Sigmoid colon (tissue), 7 donors: ENCODE data around the gene DIP2B. TPM values are rescaled to one million over a fixed set of nuclear protein-coding genes. Genes with fewer than 3 reads are reported as not detected.
A peak's percentile ranks its signal among the peaks of the same experiment; 100 is the strongest.
"Not testable (repeated sequence)": the region's sequence is repeated elsewhere in the genome, so short reads cannot be mapped to it uniquely, and the experiment has no call there.

ENCODE experiments used
- DNase-seq: peaks from one replicate; pipeline ENCODE4 v3.0.0-alpha.2; 2019
- H3K27ac ChIP-seq, 4 donors: fragments of 200-600 bp; sonication (generic); one replicate each; pipeline ENCODE4 v1.5.1; 2016 to 2019; ENCODE audit warnings: mild to moderate bottlenecking in 1 of 4
- H3K27me3 ChIP-seq, 3 donors: fragments of 200-600 bp; sonication (generic); one replicate each; pipeline ENCODE4 v1.5.1; 2019; ENCODE audit warnings: mild to moderate bottlenecking in 1 of 3
- H3K36me3 ChIP-seq, 4 donors: fragments of 200-600 bp; sonication (generic); one replicate each; pipeline ENCODE4 v1.5.1; 2016 to 2019
- H3K4me1 ChIP-seq, 4 donors: fragments of 200-600 bp; sonication (generic); one replicate each; pipeline ENCODE4 v1.5.1; 2017 to 2019
- H3K4me3 ChIP-seq, 4 donors: fragments of 200-600 bp; sonication (generic); one replicate each; pipeline ENCODE4 v1.5.1; 2017 to 2019; ENCODE audit warnings: mild to moderate bottlenecking in 2 of 4, moderate library complexity in 1 of 4
- H3K9me3 ChIP-seq, 4 donors: fragments of 200-600 bp in 3 of 4; sonication (generic) in 3 of 4; one replicate each; pipeline versions ENCODE4 v1.5.1 to v1.6.1; 2013 to 2019
- CTCF ChIP-seq, 4 experiments: fragments of 450-650 bp in 3 of 4; fragments of 200-600 bp in 1 of 4; IDR thresholded peaks; one replicate each; pipeline ENCODE4 v1.5.1; 2016 to 2019; ENCODE audit warnings: antibody characterized with exemption in 4 of 4, mild to moderate bottlenecking in 3 of 4, moderate library complexity in 2 of 4
- EP300 ChIP-seq, 4 donors: sonication (generic); formaldehyde crosslinking; IDR thresholded peaks; one replicate each; pipeline ENCODE4 v1.6.1; 2017; ENCODE audit warnings: antibody characterized with exemption in 4 of 4
- POLR2A ChIP-seq, 2 donors: fragments of 450-650 bp; IDR thresholded peaks; one replicate each; pipeline ENCODE4 v1.6.1; 2016; ENCODE audit warnings: antibody characterized with exemption in 2 of 2, mild to moderate bottlenecking in 2 of 2, moderate library complexity in 2 of 2
- POLR2AphosphoS5 ChIP-seq, 4 donors: sonication (generic); formaldehyde crosslinking; IDR thresholded peaks; one replicate each; pipeline ENCODE4 v1.6.1; 2017; ENCODE audit warnings: antibody characterized with exemption in 4 of 4
- WGBS, 2 donors: extraction: QIAGEN DNeasy Blood & Tissue Kit; methylation state at CpG; one replicate each; pipeline ENCODE4 v1.1.7; 2013; 5-methylcytosine and 5-hydroxymethylcytosine counted together
- intact Hi-C: fragments of 100-400 bp; cut with DNase I; formaldehyde crosslinking; loops from one replicate; pipeline ENCODE4 v1.15.1; 2023
- polyA plus RNA-seq, 3 donors: library from polyadenylated mRNA; stranded (reverse); fragments of 200-250 nt; gene quantifications; one replicate each; pipeline ENCODE4 v1.2.3, GENCODE V29; 2013
- total RNA-seq, 4 donors: library from RNA; depleted of rRNA; stranded (reverse); fragments of >200 nt; gene quantifications; one replicate each; pipeline ENCODE4 v1.1.0, GENCODE V29; 2016
- donor health status: healthy with polysubstance abuse.
- donor health status: Bipolar disorder and iron deficiency.
- donor health status: healthy.

DIP2B gene
- total and polyA plus RNA-seq, 7 donors, result 7.2 to 28.0 (median 16.4) TPM

GRCh38 chr12:50763639-50764285 is 259.0 kb downstream of the DIP2B start, which contains the start of gene ATF1:
TSS of gene ATF1 (plus strand) at chr12:50764101. CDS start at chr12:50780146, 16,045 bp downstream.
- 0% methylated on average over 51 of the region's 51 CpGs for WGBS, 2 donors
- no peaks in the 10 kb centered on the region for H3K36me3 ChIP-seq
- DNase-seq, result peak; percentile 96
- H3K9me3 ChIP-seq, result no peaks in the 10 kb centered on the region
- peak within 1 kb of the TSS; percentile 95 to 99 (median 99) for H3K4me3 ChIP-seq
- H3K4me1 ChIP-seq, result peaks cover 0 to 38% (median 33%) of the 10 kb centered on the region in 4 donors
- H3K27ac ChIP-seq, result peak within 1 kb of the TSS; percentile 96 to 100 (median 99)
- TF ChIP-seq CTCF (IDR thresholded peaks at IDR 0.05) (no peak), POLR2AphosphoS5 (IDR thresholded peaks at IDR 0.05) (peak; percentile 94 to 98 (median 96)), POLR2A (IDR thresholded peaks at IDR 0.05) (peak; percentile 68 to 71)
- intact Hi-C loops, result loop anchor here (2.0 kb wide), 2 partner anchors 159 to 221 kb away; no protein-coding TSS in a partner anchor
- no peaks in the 10 kb centered on the region for H3K27me3 ChIP-seq

- 1% methylated on average over 91 of the region's 91 CpGs for WGBS, 2 donors
- no peaks in the 10 kb centered on the region for H3K36me3 ChIP-seq
- intact Hi-C loops, result loop anchor here (2.0 to 5.0 kb wide), 3 partner anchors 58 to 283 kb away; partner anchors contain the start of gene LETMD1
- peaks cover 0 to 38% (median 33%) of the 10 kb centered on the region in 4 donors for H3K4me1 ChIP-seq
- no peaks in the 10 kb centered on the region for H3K27me3 ChIP-seq
- H3K9me3 ChIP-seq, result no peaks in the 10 kb centered on the region
- peak overlapping the region; percentile 96 to 100 (median 99) for H3K27ac ChIP-seq
- TF ChIP-seq POLR2A (IDR thresholded peaks at IDR 0.05) (no peak), CTCF (IDR thresholded peaks at IDR 0.05) (no peak), POLR2AphosphoS5 (IDR thresholded peaks at IDR 0.05) (peak in 2 of 4 donors; percentile 42 to 66), EP300 (IDR thresholded peaks at IDR 0.05) (no peak)
- H3K4me3 ChIP-seq, result peak overlapping the region; percentile 95 to 99 (median 99)
- peak; percentile 74 for DNase-seq
Observed at GRCh38 chr12:50764286-50765094, 259.7 kb downstream of the DIP2B start.

GRCh38 chr12:50765095-50765911 is 260.5 kb downstream of the DIP2B start:
- Histone ChIP-seq H3K4me1 (peaks cover 0 to 38% (median 33%) of the 10 kb centered on the region in 4 donors), H3K4me3 (peak overlapping the region; percentile 95 to 99 (median 99)), H3K27me3 (no peaks in the 10 kb centered on the region), H3K9me3 (no peaks in the 10 kb centered on the region), H3K27ac (peak overlapping the region; percentile 96 to 100 (median 99)), H3K36me3 (no peaks in the 10 kb centered on the region)
- intact Hi-C loops, result loop anchor here (2.0 to 5.0 kb wide), 3 partner anchors 57 to 282 kb away; partner anchors contain the start of gene LETMD1
- TF ChIP-seq EP300 (IDR thresholded peaks at IDR 0.05), result no peak
- TF ChIP-seq CTCF (IDR thresholded peaks at IDR 0.05), result peak; percentile 45 to 71 (median 66)
- no peak for DNase-seq
- 14 to 15% methylated on average over 13 of the region's 13 CpGs for WGBS, 2 donors

- Histone ChIP-seq H3K9me3 (no peaks in the 10 kb centered on the region), H3K27ac (no peak overlapping the region), H3K4me1 (peaks cover 0 to 27% (median 18%) of the 10 kb centered on the region in 4 donors), H3K36me3 (peaks cover 0 to 5% (median 0%) of the 10 kb centered on the region in 4 donors), H3K4me3 (no peak overlapping the region), H3K27me3 (no peaks in the 10 kb centered on the region)
- intact Hi-C loops, result loop anchor here (5.0 kb wide), 2 partner anchors 54 to 279 kb away; partner anchors contain the start of gene LETMD1
- no peak for DNase-seq
- TF ChIP-seq POLR2A (IDR thresholded peaks at IDR 0.05) (no peak), CTCF (IDR thresholded peaks at IDR 0.05) (no peak), EP300 (IDR thresholded peaks at IDR 0.05) (no peak), POLR2AphosphoS5 (IDR thresholded peaks at IDR 0.05) (no peak)
- WGBS, 2 donors, result 31 to 72% methylated on average over 3 of the region's 3 CpGs
Observed at GRCh38 chr12:50768391-50768790, 263.6 kb downstream of the DIP2B start.

- intact Hi-C loops, result loop anchor here (5.0 kb wide), 2 partner anchors 53 to 278 kb away; partner anchors contain the start of gene LETMD1
- peaks cover 0 to 27% (median 18%) of the 10 kb centered on the region in 4 donors for H3K4me1 ChIP-seq
- not testable (repeated sequence) for H3K4me3 ChIP-seq, H3K27me3 ChIP-seq, H3K27ac ChIP-seq, H3K36me3 ChIP-seq, H3K9me3 ChIP-seq, DNase-seq
- 16 to 67% methylated on average over 2 of the region's 2 CpGs for WGBS, 2 donors
Observed at GRCh38 chr12:50768813-50769212, 264.0 kb downstream of the DIP2B start.
